RWPE2 (cell line): ENCODE data around the gene CARD10.

Experiments used
- ATAC-seq: fragments of 200-7000 bp; cut with Tn5 transposase; 3 replicates; pipeline ENCODE4 v1.9.1; 2021; ENCODE audit warnings: low read depth
- DNase-seq: peaks from one replicate; pipeline ENCODE4 v3.0.0-alpha.2; 2020; ENCODE audit warnings: low spot score
- H3K27ac ChIP-seq: fragments of 450-650 bp; 2 replicates; pipeline ENCODE4 v1.5.1; 2017; ENCODE audit warnings: mild to moderate bottlenecking; ENCODE audit not compliant: poor library complexity, severe bottlenecking
- H3K27me3 ChIP-seq: fragments of 250-450 bp; sonication (Bioruptor Pico); 2 replicates; pipeline ENCODE4 v1.5.1; 2021; ENCODE audit warnings: mild to moderate bottlenecking, moderate library complexity; ENCODE audit not compliant: insufficient read depth, poor library complexity, severe bottlenecking
- H3K36me3 ChIP-seq: fragments of 250-450 bp; sonication (Bioruptor Pico); 2 replicates; pipeline ENCODE4 v1.5.1; 2020; ENCODE audit warnings: low read depth, mild to moderate bottlenecking, moderate library complexity
- H3K4me1 ChIP-seq: fragments of 250-450 bp; sonication (Bioruptor Pico); 2 replicates; pipeline ENCODE4 v1.5.1; 2021; ENCODE audit warnings: mild to moderate bottlenecking, moderate library complexity; ENCODE audit not compliant: insufficient read depth, poor library complexity, severe bottlenecking
- H3K4me3 ChIP-seq: fragments of 250-450 bp; sonication (Bioruptor Pico); 2 replicates; pipeline ENCODE4 v1.5.1; 2021; ENCODE audit warnings: mild to moderate bottlenecking, moderate library complexity; ENCODE audit not compliant: severe bottlenecking
- H3K9me3 ChIP-seq: fragments of 250-450 bp; sonication (Bioruptor Pico); 2 replicates; pipeline ENCODE4 v1.5.1; 2021; ENCODE audit warnings: mild to moderate bottlenecking, moderate library complexity; ENCODE audit not compliant: severe bottlenecking
- CTCF ChIP-seq: fragments of 450-650 bp; IDR thresholded peaks from one replicate; pipeline ENCODE4 v1.5.1; 2017; ENCODE audit warnings: mild to moderate bottlenecking, moderate library complexity; ENCODE audit not compliant: poor library complexity, severe bottlenecking

Gene CARD10

GRCh38 chr22:37456346-37456745, 62.9 kb downstream of the CARD10 start:
- H3K36me3 ChIP-seq: no peaks in the 10 kb centered on the region
- peak overlapping the region; percentile 79 for H3K27ac ChIP-seq
- H3K9me3 ChIP-seq: no peaks in the 10 kb centered on the region
- no peak overlapping the region for H3K4me3 ChIP-seq
- ATAC-seq: no peak
- H3K27me3 ChIP-seq: no peaks in the 10 kb centered on the region
- no peak for DNase-seq
- peaks cover 15% of the 10 kb centered on the region for H3K4me1 ChIP-seq
- no peak for TF ChIP-seq CTCF

- DNase-seq: no peak
- peaks cover 15% of the 10 kb centered on the region for H3K4me1 ChIP-seq
- H3K9me3 ChIP-seq: no peaks in the 10 kb centered on the region
- no peaks in the 10 kb centered on the region for H3K36me3 ChIP-seq
- no peak for ATAC-seq
- peak overlapping the region; percentile 79 for H3K27ac ChIP-seq
- TF ChIP-seq CTCF: no peak
- no peaks in the 10 kb centered on the region for H3K27me3 ChIP-seq
- H3K4me3 ChIP-seq: no peak overlapping the region
These were observed 63.3 kb downstream of the CARD10 start for GRCh38 chr22:37455896-37456295.

- Histone ChIP-seq H3K4me1 (peaks cover 15% of the 10 kb centered on the region), H3K9me3 (no peaks in the 10 kb centered on the region), H3K27ac (peak overlapping the region; percentile 79), H3K27me3 (no peaks in the 10 kb centered on the region), H3K36me3 (no peaks in the 10 kb centered on the region), H3K4me3 (no peak overlapping the region)
- TF ChIP-seq CTCF: peak; percentile 15
- peak; percentile 87 for ATAC-seq
- no peak for DNase-seq
These were observed 64.1 kb downstream of the CARD10 start for GRCh38 chr22:37454857-37455686.

GRCh38 chr22:37453696-37454095, 65.5 kb downstream of the CARD10 start:
- Histone ChIP-seq H3K9me3 (no peaks in the 10 kb centered on the region), H3K4me1 (peaks cover 15% of the 10 kb centered on the region), H3K27me3 (no peaks in the 10 kb centered on the region), H3K36me3 (no peaks in the 10 kb centered on the region), H3K4me3 (no peak overlapping the region), H3K27ac (no peak overlapping the region)
- ATAC-seq (no peak), DNase-seq (no peak)
- TF ChIP-seq CTCF: no peak

- no peaks in the 10 kb centered on the region for H3K9me3 ChIP-seq
- TF ChIP-seq CTCF: no peak
- H3K4me1 ChIP-seq: peaks cover 15% of the 10 kb centered on the region
- H3K27me3 ChIP-seq: no peaks in the 10 kb centered on the region
- H3K36me3 ChIP-seq: no peaks in the 10 kb centered on the region
- DNase-seq (no peak), ATAC-seq (no peak)
- H3K4me3 ChIP-seq: no peak overlapping the region
- no peak overlapping the region for H3K27ac ChIP-seq
These were observed 68.0 kb downstream of the CARD10 start for GRCh38 chr22:37451218-37451617.
